Measurements from ENCODE around the gene FOXE1. TPM values are rescaled to one million over a fixed set of nuclear protein-coding genes. Genes with fewer than 3 reads are reported as not detected.

The FOXE1 gene
- total RNA-seq, 1 donor: not detected

DNA sequence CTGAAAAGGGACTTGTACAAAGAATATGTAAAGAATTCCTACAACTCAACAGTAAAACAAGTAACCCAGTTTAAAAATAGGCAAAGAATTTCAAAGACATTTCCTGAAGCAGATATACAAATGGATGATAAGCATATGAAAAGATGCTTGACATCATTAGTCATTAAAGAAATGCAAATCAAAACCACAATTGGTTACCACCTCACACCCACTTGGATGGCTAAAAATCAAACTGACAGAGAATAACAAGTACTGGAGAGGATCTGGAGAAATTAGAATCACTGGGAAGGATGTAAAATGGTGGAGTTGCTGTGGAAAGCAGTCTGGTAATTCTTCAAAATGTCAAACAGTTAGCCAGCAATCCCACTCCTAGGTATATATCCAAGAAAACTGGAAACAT lies 12.5 kb upstream of the FOXE1 start:
- no peaks in the 10 kb centered on the region for H3K9me3 ChIP-seq (ENCODE audit: low read depth, low read length)
- no peaks in the 10 kb centered on the region for H3K4me1 ChIP-seq (ENCODE audit: insufficient read depth, low read length)
- H3K4me3 ChIP-seq (ENCODE audit: low read length): no peak overlapping the region
- H3K27me3 ChIP-seq (ENCODE audit: insufficient read depth, low read length): peaks cover 89% of the 10 kb centered on the region

DNA sequence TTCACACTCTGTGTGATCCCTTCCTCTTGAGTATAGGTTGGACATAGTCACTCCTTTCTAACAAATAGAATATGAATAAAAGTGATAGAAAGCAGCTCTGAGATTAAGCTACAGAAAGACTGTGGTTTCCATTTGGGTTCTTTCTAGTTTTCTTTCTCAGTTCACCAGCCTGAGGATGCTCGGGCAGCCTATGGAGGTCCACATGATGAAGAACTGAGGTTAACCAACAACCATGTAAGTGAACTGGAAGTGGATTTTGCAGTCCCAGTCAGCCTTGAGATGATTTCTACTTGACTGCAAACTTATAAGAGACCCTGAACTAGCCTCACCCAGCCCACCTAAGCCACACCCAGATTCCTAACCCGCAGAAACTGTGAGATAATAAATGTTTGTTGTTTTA lies 10.1 kb upstream of the FOXE1 start:
- Histone ChIP-seq H3K4me1 (ENCODE audit: insufficient read depth, low read length) (peaks cover under 1% of the 10 kb centered on the region), H3K27me3 (ENCODE audit: insufficient read depth, low read length) (peaks cover 91% of the 10 kb centered on the region), H3K4me3 (ENCODE audit: low read length) (no peak overlapping the region), H3K9me3 (ENCODE audit: low read depth, low read length) (no peaks in the 10 kb centered on the region)

DNA sequence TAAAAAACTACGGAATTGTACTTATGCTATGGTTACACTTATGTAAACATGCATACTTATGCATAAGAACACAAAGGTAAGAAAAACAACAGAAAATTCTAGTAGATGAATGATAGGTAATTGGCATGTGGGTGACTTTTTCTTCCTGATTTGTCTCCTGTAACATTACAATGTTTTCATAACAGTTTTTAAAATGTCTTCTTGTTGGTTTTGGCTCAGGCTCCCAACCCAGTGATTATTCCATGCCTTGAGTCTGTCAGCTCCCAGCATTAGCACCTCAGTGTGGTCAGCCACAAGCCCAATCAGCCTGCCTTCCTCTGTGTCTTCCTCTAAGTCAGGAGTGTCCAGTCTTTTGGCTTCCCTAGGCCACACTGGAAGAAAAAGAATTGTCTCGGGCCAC lies 7.9 kb upstream of the FOXE1 start:
- peaks cover 16% of the 10 kb centered on the region for H3K4me1 ChIP-seq (ENCODE audit: insufficient read depth, low read length)
- peaks cover 95% of the 10 kb centered on the region for H3K27me3 ChIP-seq (ENCODE audit: insufficient read depth, low read length)
- H3K9me3 ChIP-seq (ENCODE audit: low read depth, low read length): no peaks in the 10 kb centered on the region
- no peak overlapping the region for H3K4me3 ChIP-seq (ENCODE audit: low read length)

DNA sequence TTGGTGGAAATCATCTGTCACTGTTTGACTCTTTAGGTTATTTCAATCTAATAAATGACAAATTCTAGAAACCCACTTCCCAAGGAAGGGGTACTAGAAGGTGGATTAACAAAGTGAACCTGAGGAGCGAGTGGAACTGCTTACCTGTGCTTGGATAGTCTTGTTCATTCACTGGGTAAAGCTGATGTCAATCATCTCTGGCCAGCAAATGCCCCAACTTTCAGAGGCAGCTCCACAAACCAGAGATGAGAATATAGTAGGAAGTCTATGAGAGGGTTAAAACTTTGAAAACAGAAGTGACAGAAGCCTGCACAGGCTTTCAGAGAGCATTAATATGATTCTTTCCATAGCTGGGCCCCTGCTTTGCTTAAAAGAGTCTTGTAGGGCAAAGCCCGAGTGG lies 7.3 kb upstream of the FOXE1 start:
- no peak overlapping the region for H3K4me3 ChIP-seq (ENCODE audit: low read length)
- peaks cover 95% of the 10 kb centered on the region for H3K27me3 ChIP-seq (ENCODE audit: insufficient read depth, low read length)
- H3K4me1 ChIP-seq (ENCODE audit: insufficient read depth, low read length): peaks cover 16% of the 10 kb centered on the region
- no peaks in the 10 kb centered on the region for H3K9me3 ChIP-seq (ENCODE audit: low read depth, low read length)

DNA sequence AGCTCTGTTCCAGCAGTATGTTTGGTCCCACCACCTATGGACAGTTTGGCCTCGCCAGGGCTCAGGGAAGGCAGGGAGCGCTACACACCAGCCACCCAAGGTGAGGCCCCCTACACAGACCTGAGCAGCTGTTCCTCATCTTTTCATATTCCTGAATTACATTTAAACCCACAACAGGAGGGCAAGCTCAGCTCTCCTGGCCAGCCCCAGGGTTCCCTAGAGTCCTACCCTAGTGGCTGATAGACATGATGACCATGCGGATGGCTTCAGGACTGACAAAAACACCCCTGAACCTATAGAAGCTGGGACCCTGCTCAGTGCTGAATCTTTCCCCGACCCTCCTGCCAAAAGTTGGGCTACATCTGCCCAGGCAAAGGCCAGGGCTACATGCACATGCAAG lies 6.7 kb upstream of the FOXE1 start:
- peaks cover 16% of the 10 kb centered on the region for H3K4me1 ChIP-seq (ENCODE audit: insufficient read depth, low read length)
- H3K9me3 ChIP-seq (ENCODE audit: low read depth, low read length): no peaks in the 10 kb centered on the region
- no peak overlapping the region for H3K4me3 ChIP-seq (ENCODE audit: low read length)
- peaks cover 95% of the 10 kb centered on the region for H3K27me3 ChIP-seq (ENCODE audit: insufficient read depth, low read length)

DNA sequence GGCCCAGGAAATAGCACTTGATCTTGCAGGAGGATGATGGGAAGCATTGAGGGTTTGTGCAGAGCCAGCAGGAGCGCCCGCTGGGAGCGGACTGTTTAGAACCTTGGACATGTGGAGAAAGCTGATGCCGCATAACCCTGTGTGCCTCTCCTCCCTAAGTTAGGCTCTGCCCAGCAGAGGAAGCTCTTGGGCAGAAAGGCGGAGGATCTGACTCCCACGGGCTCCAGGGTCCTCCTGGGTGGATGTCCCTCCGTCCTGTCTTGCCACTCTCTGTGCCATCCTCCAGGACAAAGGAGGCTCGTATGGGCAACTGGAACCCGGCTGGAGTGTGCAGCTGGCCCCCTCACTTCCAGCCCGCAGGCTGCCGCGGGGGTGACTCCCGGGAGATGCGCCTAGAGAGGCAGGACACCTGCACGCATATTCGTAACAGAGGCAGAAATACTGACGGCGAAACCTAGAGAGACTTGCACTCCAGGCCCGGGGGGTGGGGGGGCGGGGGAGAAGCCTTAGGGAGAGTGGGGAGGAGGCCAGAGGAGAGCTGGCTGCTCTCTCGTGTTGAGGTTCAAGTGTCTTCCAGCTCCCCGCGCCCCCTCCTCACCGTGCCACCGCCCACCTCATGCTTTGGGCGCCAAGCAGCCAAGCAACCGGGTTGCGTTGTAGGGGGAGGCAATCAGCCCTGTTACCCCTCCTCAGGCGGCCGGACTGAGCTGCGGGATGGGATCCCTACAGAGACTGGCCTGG lies 5.4 kb upstream of the FOXE1 start:
- Histone ChIP-seq H3K27me3 (ENCODE audit: insufficient read depth, low read length) (peaks cover 95% of the 10 kb centered on the region), H3K4me1 (ENCODE audit: insufficient read depth, low read length) (peaks cover 17% of the 10 kb centered on the region), H3K4me3 (ENCODE audit: low read length) (no peak overlapping the region), H3K9me3 (ENCODE audit: low read depth, low read length) (no peaks in the 10 kb centered on the region)

DNA sequence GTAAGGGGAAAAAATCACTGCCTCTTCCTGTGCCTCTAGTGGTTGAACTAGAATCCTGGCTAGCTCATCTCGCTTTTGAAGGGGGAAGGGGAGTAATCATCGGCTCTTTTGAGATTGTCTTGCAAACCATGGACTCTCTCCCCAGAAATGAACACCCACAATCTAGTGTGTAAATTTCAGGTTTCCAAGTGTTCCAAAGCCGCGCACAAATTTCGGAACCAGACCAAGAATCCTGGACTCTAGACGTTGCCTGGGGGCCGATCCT lies 4.9 kb upstream of the FOXE1 start:
- Histone ChIP-seq H3K4me3 (ENCODE audit: low read length) (no peak overlapping the region), H3K27me3 (ENCODE audit: insufficient read depth, low read length) (peaks cover 93% of the 10 kb centered on the region), H3K9me3 (ENCODE audit: low read depth, low read length) (no peaks in the 10 kb centered on the region), H3K4me1 (ENCODE audit: insufficient read depth, low read length) (peaks cover 22% of the 10 kb centered on the region)

DNA sequence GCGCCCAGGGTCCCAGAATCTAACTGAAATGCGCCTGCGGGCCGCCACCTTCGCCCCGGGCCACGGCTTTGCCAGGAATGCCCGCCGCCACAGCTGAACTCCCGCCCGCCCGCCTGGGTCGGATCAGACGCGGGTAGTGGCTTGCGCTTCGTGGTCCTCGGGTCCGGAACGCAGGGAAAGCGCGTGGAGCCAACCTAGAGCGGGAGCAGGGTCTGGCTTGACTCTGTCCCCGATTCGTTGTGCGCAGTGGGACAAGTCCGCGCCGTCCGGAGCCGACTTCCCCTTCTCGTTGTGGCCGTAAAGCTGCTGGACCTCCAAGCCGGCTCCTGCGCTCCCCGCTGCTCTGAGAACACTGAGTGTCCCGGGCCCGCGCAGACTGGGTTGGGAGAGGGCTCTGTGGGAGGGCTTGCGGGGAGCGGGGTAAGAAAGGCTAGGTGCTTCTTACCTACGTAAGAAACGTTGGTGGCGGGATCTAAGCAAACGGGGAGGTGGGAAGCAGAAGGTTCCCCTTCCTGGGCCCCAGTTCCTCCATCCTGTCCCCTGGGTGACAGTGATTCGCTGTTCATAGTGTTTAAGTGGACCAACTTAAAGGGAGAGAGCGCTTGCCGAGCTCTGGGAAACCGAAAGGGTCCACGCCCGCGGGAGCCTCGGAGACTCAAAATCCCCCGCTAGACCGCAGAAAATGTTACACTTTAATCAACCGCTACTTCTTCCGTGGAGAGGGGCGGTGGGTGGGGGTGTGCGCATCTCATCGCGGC lies 4.4 kb upstream of the FOXE1 start:
- H3K4me1 ChIP-seq (ENCODE audit: insufficient read depth, low read length): peaks cover 27% of the 10 kb centered on the region
- peak overlapping the region; percentile 13 for H3K4me3 ChIP-seq (ENCODE audit: low read length)
- H3K27me3 ChIP-seq (ENCODE audit: insufficient read depth, low read length): peaks cover 94% of the 10 kb centered on the region
- H3K9me3 ChIP-seq (ENCODE audit: low read depth, low read length): no peaks in the 10 kb centered on the region

DNA sequence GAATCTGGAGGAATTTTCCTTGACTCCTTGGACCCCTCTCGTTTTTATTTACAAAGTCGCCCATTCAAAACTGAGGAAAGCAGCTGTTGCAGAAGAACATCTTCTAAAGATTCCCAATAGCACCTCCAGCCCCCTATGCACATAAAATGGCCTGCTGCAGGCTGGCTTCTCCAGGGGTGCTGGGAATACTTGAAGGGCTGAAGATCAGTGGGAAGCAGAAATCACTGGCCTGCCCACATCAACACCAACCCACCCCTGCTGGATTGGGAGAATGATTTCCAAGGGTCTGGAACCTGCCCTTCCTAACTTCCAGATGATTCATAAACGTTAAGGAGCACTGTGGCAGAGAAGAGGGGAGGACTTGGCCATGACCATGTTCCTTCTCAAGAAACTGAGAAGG lies 3.0 kb upstream of the FOXE1 start:
- H3K27me3 ChIP-seq (ENCODE audit: insufficient read depth, low read length): peaks cover 86% of the 10 kb centered on the region
- peaks cover 35% of the 10 kb centered on the region for H3K4me1 ChIP-seq (ENCODE audit: insufficient read depth, low read length)
- H3K4me3 ChIP-seq (ENCODE audit: low read length): no peak overlapping the region
- H3K9me3 ChIP-seq (ENCODE audit: low read depth, low read length): no peaks in the 10 kb centered on the region

DNA sequence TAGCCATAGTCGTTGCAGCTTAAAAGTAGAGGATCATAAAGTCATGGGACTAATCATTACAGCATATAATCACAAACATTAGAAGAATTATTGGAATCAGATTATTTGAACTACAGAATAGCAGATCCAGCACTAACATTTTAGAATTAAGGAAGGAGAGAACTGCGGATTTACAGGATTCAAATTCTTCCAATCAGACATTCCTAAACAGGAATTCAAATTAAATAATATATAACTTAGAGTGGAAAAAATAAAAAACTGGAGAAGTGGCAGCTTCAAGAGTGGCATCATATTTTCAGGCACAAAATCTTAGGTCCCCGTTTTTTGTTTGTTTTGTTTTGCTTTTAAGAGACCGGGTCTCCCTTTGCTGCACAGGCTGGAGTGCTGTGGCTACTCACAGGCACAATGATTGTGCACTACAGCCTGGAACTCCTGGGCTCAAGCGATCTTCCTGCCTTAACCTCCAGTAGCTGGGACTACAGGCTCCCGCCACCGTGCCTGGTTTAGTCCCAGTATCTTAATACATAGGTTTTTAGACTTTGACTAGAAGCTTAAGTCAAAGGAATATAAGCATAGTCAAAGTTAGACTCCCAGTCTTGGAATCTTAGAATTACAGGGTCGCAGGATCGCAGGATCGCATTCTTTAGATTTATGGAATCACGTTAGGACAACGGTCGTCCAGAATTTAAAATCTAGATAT lies 2.1 kb upstream of the FOXE1 start:
- H3K9me3 ChIP-seq (ENCODE audit: low read depth, low read length): no peaks in the 10 kb centered on the region
- H3K4me1 ChIP-seq (ENCODE audit: insufficient read depth, low read length): peaks cover 37% of the 10 kb centered on the region
- H3K27me3 ChIP-seq (ENCODE audit: insufficient read depth, low read length): peaks cover 86% of the 10 kb centered on the region
- H3K4me3 ChIP-seq (ENCODE audit: low read length): no peak overlapping the region

DNA sequence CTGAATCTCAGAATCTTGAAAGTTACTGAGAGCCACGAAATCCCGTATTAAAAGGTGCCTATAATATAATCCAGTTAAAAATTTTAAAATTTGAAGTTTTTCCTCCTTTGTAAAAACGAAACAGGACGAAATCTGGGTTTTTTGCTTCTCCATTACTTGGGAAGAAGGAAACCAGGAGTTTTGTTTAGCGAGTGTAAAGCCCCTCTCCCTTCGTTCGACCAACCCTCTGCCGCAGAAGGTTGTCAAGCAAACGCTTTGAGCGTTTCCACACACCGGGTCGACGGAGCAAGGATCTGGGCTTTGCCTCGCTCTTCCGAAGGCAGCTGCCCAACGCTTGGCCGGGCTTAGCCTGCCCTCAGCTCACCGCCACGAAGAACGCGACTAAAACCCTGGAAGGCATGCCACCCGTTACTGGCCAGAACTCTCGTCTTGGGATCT lies 1.6 kb upstream of the FOXE1 start:
- Histone ChIP-seq H3K27me3 (ENCODE audit: insufficient read depth, low read length) (peaks cover 86% of the 10 kb centered on the region), H3K4me1 (ENCODE audit: insufficient read depth, low read length) (peaks cover 37% of the 10 kb centered on the region), H3K9me3 (ENCODE audit: low read depth, low read length) (no peaks in the 10 kb centered on the region), H3K4me3 (ENCODE audit: low read length) (no peak overlapping the region)

DNA sequence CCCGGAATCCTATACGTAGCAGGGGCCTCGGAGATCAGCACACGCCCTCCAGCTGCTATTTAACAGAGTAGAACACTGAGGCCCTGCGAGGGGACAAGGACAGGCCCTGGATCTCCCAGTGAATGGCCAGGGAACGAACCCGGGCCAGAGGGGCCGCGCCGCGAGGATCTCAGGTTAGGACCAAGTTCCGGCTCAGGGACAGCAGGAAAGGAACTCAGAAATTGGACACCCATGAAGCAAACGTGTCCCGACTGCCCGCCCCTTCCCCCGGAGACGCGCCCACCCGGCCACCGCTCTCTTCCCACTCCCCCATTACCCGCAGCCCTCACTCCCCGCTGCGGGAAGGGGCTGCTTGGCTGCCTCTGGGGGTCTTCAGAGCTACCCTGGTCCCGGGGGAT lies 1.0 kb upstream of the FOXE1 start:
- peaks cover 86% of the 10 kb centered on the region for H3K27me3 ChIP-seq (ENCODE audit: insufficient read depth, low read length)

DNA sequence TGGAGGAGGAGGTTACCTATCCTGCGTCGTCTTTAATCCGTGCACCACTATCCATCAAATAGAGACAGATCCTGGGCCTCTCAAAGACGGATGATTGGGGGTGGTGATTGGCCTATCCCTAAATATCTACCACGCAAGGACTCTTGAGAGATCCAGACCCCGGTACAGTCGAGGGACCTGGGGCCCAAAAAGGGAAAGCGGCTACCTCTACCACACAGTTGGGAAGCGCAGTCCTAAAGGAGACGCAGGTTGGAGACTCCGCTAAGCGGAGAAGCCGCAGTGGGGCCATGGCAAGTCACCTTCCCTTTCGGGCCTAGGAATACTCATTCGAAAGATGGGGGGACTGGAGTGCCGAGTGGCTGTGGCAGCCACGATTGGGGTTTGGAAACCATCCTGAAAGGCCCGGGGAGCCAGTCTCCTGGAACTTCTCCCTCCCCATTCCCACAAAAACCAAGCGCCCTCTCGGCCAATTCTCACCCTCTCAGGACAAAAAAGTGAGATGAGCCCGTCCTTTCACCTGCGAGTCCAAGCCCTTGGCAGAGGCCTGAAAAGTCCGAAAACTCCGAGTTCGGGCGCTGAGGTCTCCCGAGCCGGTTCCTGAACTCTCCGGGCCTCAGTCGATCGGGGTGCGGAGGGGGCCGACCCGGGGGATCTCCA lies 499 bp upstream of the FOXE1 start:
- peaks cover 40% of the 10 kb centered on the region for H3K4me1 ChIP-seq (ENCODE audit: insufficient read depth, low read length)
- H3K9me3 ChIP-seq (ENCODE audit: low read depth, low read length): no peaks in the 10 kb centered on the region
- H3K4me3 ChIP-seq (ENCODE audit: low read length): no peak overlapping the region
- H3K27me3 ChIP-seq (ENCODE audit: insufficient read depth, low read length): peaks cover 86% of the 10 kb centered on the region

More for the DNA sequence above, 1.0 kb upstream of the FOXE1 start:
- peaks cover 37% of the 10 kb centered on the region for H3K4me1 ChIP-seq (ENCODE audit: insufficient read depth, low read length)
- no peak overlapping the region for H3K4me3 ChIP-seq (ENCODE audit: low read length)
- no peaks in the 10 kb centered on the region for H3K9me3 ChIP-seq (ENCODE audit: low read depth, low read length)

DNA sequence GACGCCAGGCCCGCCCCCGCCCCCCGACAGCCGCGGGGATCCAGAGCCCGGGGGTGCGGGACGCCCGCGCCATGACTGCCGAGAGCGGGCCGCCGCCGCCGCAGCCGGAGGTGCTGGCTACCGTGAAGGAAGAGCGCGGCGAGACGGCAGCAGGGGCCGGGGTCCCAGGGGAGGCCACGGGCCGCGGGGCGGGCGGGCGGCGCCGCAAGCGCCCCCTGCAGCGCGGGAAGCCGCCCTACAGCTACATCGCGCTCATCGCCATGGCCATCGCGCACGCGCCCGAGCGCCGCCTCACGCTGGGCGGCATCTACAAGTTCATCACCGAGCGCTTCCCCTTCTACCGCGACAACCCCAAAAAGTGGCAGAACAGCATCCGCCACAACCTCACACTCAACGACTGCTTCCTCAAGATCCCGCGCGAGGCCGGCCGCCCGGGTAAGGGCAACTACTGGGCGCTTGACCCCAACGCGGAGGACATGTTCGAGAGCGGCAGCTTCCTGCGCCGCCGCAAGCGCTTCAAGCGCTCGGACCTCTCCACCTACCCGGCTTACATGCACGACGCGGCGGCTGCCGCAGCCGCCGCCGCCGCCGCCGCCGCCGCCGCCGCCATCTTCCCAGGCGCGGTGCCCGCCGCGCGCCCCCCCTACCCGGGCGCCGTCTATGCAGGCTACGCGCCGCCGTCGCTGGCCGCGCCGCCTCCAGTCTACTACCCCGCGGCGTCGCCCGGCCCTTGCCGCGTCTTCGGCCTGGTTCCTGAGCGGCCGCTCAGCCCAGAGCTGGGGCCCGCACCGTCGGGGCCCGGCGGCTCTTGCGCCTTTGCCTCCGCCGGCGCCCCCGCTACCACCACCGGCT lies 1.0 kb downstream of the FOXE1 start:
- peaks cover 87% of the 10 kb centered on the region for H3K27me3 ChIP-seq (ENCODE audit: insufficient read depth, low read length)
- peak overlapping the region; percentile 13 for H3K4me3 ChIP-seq (ENCODE audit: low read length)
- H3K9me3 ChIP-seq (ENCODE audit: low read depth, low read length): no peaks in the 10 kb centered on the region
- H3K4me1 ChIP-seq (ENCODE audit: insufficient read depth, low read length): peaks cover 35% of the 10 kb centered on the region

Data from mononuclear cell (primary cell).